Right lobe of liver (tissue), 6 donors: ENCODE measurements around the gene KLF15. TPM values are rescaled to one million over a fixed set of nuclear protein-coding genes. Genes with fewer than 3 reads are reported as not detected.

Experiments
- ATAC-seq, 4 donors: fragments of 200-7000 bp; cut with Tn5 transposase; one replicate each; pipeline ENCODE4 v1.9.1; 2020; ENCODE audit warnings: mild to moderate bottlenecking in 4 of 4, moderate library complexity in 4 of 4
- DNase-seq, 3 donors: peaks; one replicate each; pipeline ENCODE4 v3.0.0-alpha.2; 2020
- H3K27ac ChIP-seq, 3 donors: fragments of 200-600 bp; one replicate each; pipeline ENCODE4 v1.8.0; 2022
- H3K27me3 ChIP-seq, 2 donors: fragments of 200-600 bp; one replicate each; pipeline ENCODE4 v1.8.0; 2022
- H3K36me3 ChIP-seq, 4 donors: fragments of 200-600 bp; sonication (generic) in 1 of 4; one replicate each; pipeline versions ENCODE4 v1.5.1 to v1.8.0; 2017 to 2022; ENCODE audit warnings: control low read depth in 1 of 4
- H3K4me1 ChIP-seq, 4 donors: fragments of 200-600 bp; sonication (generic) in 1 of 4; one replicate each; pipeline versions ENCODE4 v1.5.1 to v1.8.0; 2017 to 2022; ENCODE audit warnings: control low read depth in 1 of 4
- H3K4me3 ChIP-seq, 3 donors: fragments of 200-600 bp; one replicate each; pipeline ENCODE4 v1.8.0; 2022
- H3K9me3 ChIP-seq, 4 donors: fragments of 200-600 bp; sonication (generic) in 1 of 4; one replicate each; pipeline versions ENCODE4 v1.5.1 to v1.8.0; 2017 to 2022; ENCODE audit warnings: control low read depth in 1 of 4
- CTCF ChIP-seq, 4 donors: fragments of 200-600 bp in 3 of 4; fragments of 450-650 bp in 1 of 4; IDR thresholded peaks; one replicate each; pipeline versions ENCODE4 v1.5.1 to v1.8.0; 2016 to 2022; ENCODE audit warnings: antibody characterized with exemption in 4 of 4, mild to moderate bottlenecking in 2 of 4
- POLR2A ChIP-seq: fragments of 450-650 bp; IDR thresholded peaks from one replicate; pipeline ENCODE4 v1.6.1; 2017; ENCODE audit warnings: antibody characterized with exemption, mild to moderate bottlenecking
- whole genome bisulfite sequencing: methylation state at CpG from one replicate; pipeline ENCODE4 v1.1.6; 2018; ENCODE audit warnings: low coverage, low lambda C conversion rate; ENCODE audit not compliant: insufficient coverage; ENCODE audit errors: missing lambda C conversion rate; 5-methylcytosine and 5-hydroxymethylcytosine counted together
- intact Hi-C, 2 donors: fragments of 100-400 bp; cut with DNase I; formaldehyde crosslinking; loops; one replicate each; pipeline versions ENCODE4 v1.11.2 to v1.14.1; 2022
- total RNA-seq, 6 experiments: library from RNA; depleted of rRNA in 2 of 6; stranded (reverse); fragments of >200 nt in 2 of 6; fragmentation: NEBNext Ultra II Directional in 3 of 6; extraction: Animal tissue kit (Norgen Biotek cat#: 25700) in 3 of 6; gene quantifications; one replicate each; pipeline versions ENCODE4 v1.1.0 to v1.2.4, GENCODE V29; 2016 to 2023
- donor health status: DM: no; HTN: yes; CAD: no.
- donor health status: DM: no; HTN: no; CAD: no.
- donor health status: DM: no; HTN: no; CAD: no.
- donor health status: DM: no; HTN: yes; CAD: no.
- donor health status: DM: no; HTN: yes; CAD: no.

KLF15 gene
- total RNA-seq, 6 experiments from 2014 or later, result 14.4 to 112 (median 89.3) TPM

DNA sequence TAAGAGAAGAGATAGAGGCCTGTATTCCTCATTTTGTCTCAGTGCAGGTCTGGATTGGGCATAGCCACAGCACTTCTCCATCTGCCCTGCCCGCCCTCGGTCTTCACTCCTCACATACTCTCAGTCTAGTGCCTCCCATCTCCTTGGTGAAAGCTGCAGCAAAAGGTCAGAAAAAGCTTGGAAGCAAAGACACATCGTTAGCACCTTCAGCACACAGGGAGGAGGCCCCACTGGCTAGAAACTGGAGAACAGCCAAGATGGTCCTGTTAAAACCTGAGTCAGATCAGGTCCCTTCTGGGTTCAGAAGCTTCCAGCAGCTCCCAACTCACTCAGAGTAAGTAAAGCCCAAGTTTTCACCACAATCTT is 1.6 kb upstream of the KLF15 start:
- ATAC-seq (no peak), DNase-seq (peak in 1 of 3 donors; percentile 11)
- H3K4me3 ChIP-seq, result no peak overlapping the region
- no peaks in the 10 kb centered on the region for H3K36me3 ChIP-seq
- 76% methylated on average over 3 of the region's 3 CpGs for WGBS
- intact Hi-C loops, result no loop called here
- TF ChIP-seq CTCF (IDR thresholded peaks at IDR 0.05) (no peak), POLR2A (no peak)
- no peaks in the 10 kb centered on the region for H3K27me3 ChIP-seq
- peaks cover 0 to 25% (median 9%) of the 10 kb centered on the region in 4 donors for H3K4me1 ChIP-seq
- no peaks in the 10 kb centered on the region for H3K9me3 ChIP-seq
- peak overlapping the region in 2 of 3 donors; percentile 92 to 97 for H3K27ac ChIP-seq

DNA sequence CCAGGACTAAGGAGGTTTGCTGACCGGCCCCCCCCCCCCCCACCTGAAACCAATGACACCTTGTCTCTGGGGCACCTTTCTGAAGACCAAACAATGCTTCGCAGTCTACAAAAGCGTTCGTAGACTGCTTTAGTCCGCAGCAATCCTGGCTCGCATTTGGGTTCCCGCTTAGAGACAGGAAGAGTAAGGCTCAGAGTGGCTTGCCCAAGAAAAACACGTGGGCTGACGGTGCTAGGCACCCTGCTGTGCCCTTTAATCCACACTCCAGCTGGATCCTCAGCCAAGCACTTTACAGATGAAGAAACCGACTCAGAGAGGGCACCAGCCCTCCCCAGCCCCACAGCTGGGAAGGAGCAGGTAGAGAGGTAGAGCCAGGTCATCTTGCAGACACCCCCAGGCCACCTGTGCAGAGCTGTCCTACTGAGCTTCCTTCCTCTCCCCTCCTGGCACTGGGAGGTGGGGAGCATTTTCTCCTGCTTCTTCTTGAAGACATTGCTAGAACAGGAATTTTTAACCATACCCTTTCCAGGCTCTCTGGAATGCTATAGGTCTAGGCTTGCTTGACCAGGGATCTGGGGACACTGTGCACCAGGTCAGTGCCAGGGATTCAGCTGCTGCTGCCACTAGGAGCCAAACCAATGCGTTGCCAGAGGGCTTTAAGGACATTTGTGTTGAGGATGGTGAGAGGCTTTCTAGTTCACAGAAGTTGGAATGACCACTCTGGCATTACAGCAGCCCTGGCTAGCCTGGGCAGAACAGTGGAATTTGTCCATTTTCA is 1.0 kb upstream of the KLF15 start:
- H3K27me3 ChIP-seq, result no peaks in the 10 kb centered on the region
- 3% methylated on average over 5 of the region's 11 CpGs for WGBS
- TF ChIP-seq CTCF (IDR thresholded peaks at IDR 0.05), result no peak
- peak; percentile 31 for TF ChIP-seq POLR2A
- peak; percentile 64 to 88 (median 83) for DNase-seq
- no peaks in the 10 kb centered on the region for H3K36me3 ChIP-seq
- peak; percentile 17 to 44 (median 32) for ATAC-seq
- H3K27ac ChIP-seq, result peak overlapping the region in 2 of 3 donors; percentile 92 to 97
- intact Hi-C loops, result no loop called here
- peaks cover 0 to 25% (median 9%) of the 10 kb centered on the region in 4 donors for H3K4me1 ChIP-seq
- H3K9me3 ChIP-seq, result no peaks in the 10 kb centered on the region
- peak overlapping the region in 2 of 3 donors; percentile 62 to 73 for H3K4me3 ChIP-seq

GRCh38 chr3:126356373-126357264 is 589 bp downstream of the KLF15 start:
- intact Hi-C loops, result no loop called here
- WGBS, result under 1% methylated on average over 18 of the region's 100 CpGs
- DNase-seq, result peak in 2 of 3 donors; percentile 69 to 78

More at GRCh38 chr3:126356373-126357264, 589 bp downstream of the KLF15 start:
- peak; percentile 0 to 4 (median 0) for ATAC-seq
- H3K4me3 ChIP-seq, result peak overlapping the region; percentile 66 to 78 (median 73)
- H3K36me3 ChIP-seq, result peaks cover 0 to 8% (median 3%) of the 10 kb centered on the region in 4 donors
- H3K27ac ChIP-seq, result peak overlapping the region; percentile 83 to 97 (median 92)
- no peaks in the 10 kb centered on the region for H3K27me3 ChIP-seq
- no peaks in the 10 kb centered on the region for H3K9me3 ChIP-seq
- TF ChIP-seq CTCF (IDR thresholded peaks at IDR 0.05) (no peak), POLR2A (no peak)
- H3K4me1 ChIP-seq, result peaks cover 0 to 25% (median 9%) of the 10 kb centered on the region in 4 donors
